HG03159 (cell line): ENCODE results near the gene PCSK7.
"Not testable (repeated sequence)": the region's sequence is repeated elsewhere in the genome, so short reads cannot be mapped to it uniquely, and the experiment has no call there.

ENCODE experiments used
- ATAC-seq: cut with Tn5 transposase; IDR thresholded peaks from one replicate; pipeline ENCODE4 v1.9.1; 2021; ENCODE audit warnings: mild to moderate bottlenecking, moderate library complexity; ENCODE audit not compliant: unreplicated experiment

The PCSK7 gene

GRCh38 chr11:117217141-117218084 lies 14.5 kb downstream of the PCSK7 start:
- ATAC-seq = no peak

GRCh38 chr11:117214404-117215110 lies 17.3 kb downstream of the PCSK7 start:
- no peak for ATAC-seq

- ATAC-seq = no peak
Observed at GRCh38 chr11:117212697-117213355, 19.0 kb downstream of the PCSK7 start.

- no peak for ATAC-seq
Observed at GRCh38 chr11:117210620-117211019, 21.3 kb downstream of the PCSK7 start.

GRCh38 chr11:117209351-117210125 lies 22.3 kb downstream of the PCSK7 start:
- not testable (repeated sequence) for ATAC-seq

- ATAC-seq = not testable (repeated sequence)
Observed at GRCh38 chr11:117208710-117209109, 23.2 kb downstream of the PCSK7 start.

GRCh38 chr11:117207481-117207880 lies 24.4 kb downstream of the PCSK7 start:
- not testable (repeated sequence) for ATAC-seq

- ATAC-seq = not testable (repeated sequence)
Observed at GRCh38 chr11:117206859-117207258, 25.0 kb downstream of the PCSK7 start.

- ATAC-seq = not testable (repeated sequence)
Observed at GRCh38 chr11:117206111-117206510, 25.8 kb downstream of the PCSK7 start.

GRCh38 chr11:117205211-117205818 lies 26.6 kb downstream of the PCSK7 start:
- ATAC-seq = no peak

GRCh38 chr11:117204283-117205080 lies 27.4 kb downstream of the PCSK7 start:
- ATAC-seq = no peak

GRCh38 chr11:117203069-117203407 lies 28.8 kb downstream of the PCSK7 start:
- no peak for ATAC-seq

- ATAC-seq = no peak
Observed at GRCh38 chr11:117202386-117203068, 29.3 kb downstream of the PCSK7 start.

- no peak for ATAC-seq
Observed at GRCh38 chr11:117201658-117202305, 30.1 kb downstream of the PCSK7 start.

GRCh38 chr11:117200813-117201657 lies 30.8 kb downstream of the PCSK7 start:
- no peak for ATAC-seq

GRCh38 chr11:117199916-117200812 lies 31.7 kb downstream of the PCSK7 start:
- ATAC-seq = no peak
